Neural progenitor cell (in vitro differentiated cells): ENCODE measurements around the gene ADCY2.

Experiments
- EZH2 ChIP-seq: fragments of 200-600 bp; sonication (generic); IDR thresholded peaks from 2 replicates; pipeline ENCODE4 v1.6.1; 2017; ENCODE audit warnings: antibody characterized with exemption, mild to moderate bottlenecking, moderate library complexity
- EZH2phosphoT487 ChIP-seq: fragments of 200-600 bp; sonication (generic); IDR thresholded peaks from 2 replicates; pipeline ENCODE4 v1.6.1; 2017; ENCODE audit warnings: antibody characterized with exemption
- TF ChIP-seq, protein P1 (sequence below): fragments of 200-600 bp; sonication (generic); IDR thresholded peaks from 2 replicates; pipeline ENCODE4 v1.5.1; 2017; ENCODE audit warnings: antibody characterized with exemption, mild to moderate bottlenecking

DNA sequence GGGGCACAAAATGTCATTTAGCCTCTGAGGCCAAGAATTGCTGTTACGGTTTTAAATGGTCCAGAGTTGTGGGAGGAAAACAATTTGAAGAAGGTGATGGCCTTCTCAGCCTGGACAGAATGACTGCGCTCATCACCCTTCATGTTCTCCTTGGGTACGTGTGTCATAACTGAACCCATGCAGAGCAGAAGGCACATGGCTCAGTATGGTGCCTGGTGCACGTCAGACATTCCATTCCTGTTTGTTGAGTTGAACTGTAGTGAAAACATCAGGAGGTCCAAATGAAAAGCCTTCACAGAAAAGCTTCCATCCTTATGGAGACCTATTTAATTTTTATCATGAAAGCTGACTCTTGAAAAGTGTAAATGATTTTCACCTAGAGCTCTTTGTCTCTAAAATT lies 321.8 kb downstream of the ADCY2 start:
- TF ChIP-seq, protein P1, sequence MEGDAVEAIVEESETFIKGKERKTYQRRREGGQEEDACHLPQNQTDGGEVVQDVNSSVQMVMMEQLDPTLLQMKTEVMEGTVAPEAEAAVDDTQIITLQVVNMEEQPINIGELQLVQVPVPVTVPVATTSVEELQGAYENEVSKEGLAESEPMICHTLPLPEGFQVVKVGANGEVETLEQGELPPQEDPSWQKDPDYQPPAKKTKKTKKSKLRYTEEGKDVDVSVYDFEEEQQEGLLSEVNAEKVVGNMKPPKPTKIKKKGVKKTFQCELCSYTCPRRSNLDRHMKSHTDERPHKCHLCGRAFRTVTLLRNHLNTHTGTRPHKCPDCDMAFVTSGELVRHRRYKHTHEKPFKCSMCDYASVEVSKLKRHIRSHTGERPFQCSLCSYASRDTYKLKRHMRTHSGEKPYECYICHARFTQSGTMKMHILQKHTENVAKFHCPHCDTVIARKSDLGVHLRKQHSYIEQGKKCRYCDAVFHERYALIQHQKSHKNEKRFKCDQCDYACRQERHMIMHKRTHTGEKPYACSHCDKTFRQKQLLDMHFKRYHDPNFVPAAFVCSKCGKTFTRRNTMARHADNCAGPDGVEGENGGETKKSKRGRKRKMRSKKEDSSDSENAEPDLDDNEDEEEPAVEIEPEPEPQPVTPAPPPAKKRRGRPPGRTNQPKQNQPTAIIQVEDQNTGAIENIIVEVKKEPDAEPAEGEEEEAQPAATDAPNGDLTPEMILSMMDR = no peak
- TF ChIP-seq EZH2 = no peak
- no peak for TF ChIP-seq EZH2phosphoT487
